ENCODE measurements around the gene C16orf87.

Gene C16orf87

DNA sequence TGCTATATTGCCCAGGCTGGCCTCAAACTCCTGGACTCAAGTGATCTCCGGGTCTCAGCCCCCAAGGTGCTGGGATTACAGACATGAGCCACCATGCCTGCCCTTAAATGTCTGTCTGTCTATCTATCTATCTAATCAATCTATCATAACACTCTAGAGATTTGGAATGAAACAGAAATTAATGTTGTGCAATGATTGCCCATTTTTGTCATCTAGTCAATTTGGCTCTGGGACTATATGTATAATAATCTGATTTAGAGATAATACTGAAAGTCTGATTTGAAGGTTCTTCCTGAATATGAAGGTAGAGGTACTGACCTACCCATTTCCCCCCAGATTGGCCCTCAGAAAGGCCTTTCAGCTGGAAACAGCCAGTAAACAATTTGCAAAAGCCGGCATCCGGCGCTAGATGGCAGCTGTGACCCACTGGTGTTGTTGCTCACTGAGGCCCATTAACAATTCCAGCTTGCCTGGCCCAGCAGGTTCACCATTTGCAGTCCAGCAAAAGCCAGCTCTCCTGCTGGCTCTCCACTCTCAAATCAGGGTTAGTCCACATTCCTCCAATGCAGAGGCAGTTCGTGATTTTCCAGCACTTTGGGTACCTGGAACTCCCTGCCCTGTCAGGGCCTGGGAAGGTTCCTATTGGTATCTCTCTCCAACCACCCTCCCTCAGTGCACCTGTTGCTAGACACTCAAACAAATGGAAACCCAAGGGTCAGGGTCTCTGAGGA lies 22.9 kb upstream of the C16orf87 start:
- ChIA-PET CTCF (interaction anchor here (0.5 to 2.3 kb wide), 21 partner anchors 8 to 251 kb away, joined by 3 to 31 read pairs (median 5); partner anchors contain the start of gene GPT2), POLR2A (ENCODE audit: low non-redundant PET) (interaction anchor here (0.6 kb wide), 1 partner anchor 293 kb away, joined by 3 read pairs; no protein-coding TSS in a partner anchor)
- no peak overlapping the region for H3K27ac ChIP-seq
- peak; percentile 79 for DNase-seq (ENCODE audit: low spot score)
- TF ChIP-seq CTCF (conservative IDR thresholded peaks at IDR 0.05; ENCODE audit: low read depth) = peak; percentile 87

- no peak for TF ChIP-seq CTCF (conservative IDR thresholded peaks at IDR 0.05; ENCODE audit: low read depth)
- no peak overlapping the region for H3K27ac ChIP-seq
- DNase-seq (ENCODE audit: low spot score) = no peak
- CTCF ChIA-PET = interaction anchor here (0.6 to 2.3 kb wide), 4 partner anchors 26 to 1176 kb away, joined by 3 to 12 read pairs (median 3); no protein-coding TSS in a partner anchor
- POLR2A ChIA-PET (ENCODE audit: low non-redundant PET) = no interaction called here
These were observed 21.1 kb upstream of the C16orf87 start for GRCh38 chr16:46852130-46852529.

GRCh38 chr16:46850619-46851555 lies 19.9 kb upstream of the C16orf87 start:
- ChIA-PET POLR2A (ENCODE audit: low non-redundant PET) (no interaction called here), CTCF (no interaction called here)
- TF ChIP-seq CTCF (conservative IDR thresholded peaks at IDR 0.05; ENCODE audit: low read depth) = no peak
- H3K27ac ChIP-seq = no peak overlapping the region
- no peak for DNase-seq (ENCODE audit: low spot score)

DNA sequence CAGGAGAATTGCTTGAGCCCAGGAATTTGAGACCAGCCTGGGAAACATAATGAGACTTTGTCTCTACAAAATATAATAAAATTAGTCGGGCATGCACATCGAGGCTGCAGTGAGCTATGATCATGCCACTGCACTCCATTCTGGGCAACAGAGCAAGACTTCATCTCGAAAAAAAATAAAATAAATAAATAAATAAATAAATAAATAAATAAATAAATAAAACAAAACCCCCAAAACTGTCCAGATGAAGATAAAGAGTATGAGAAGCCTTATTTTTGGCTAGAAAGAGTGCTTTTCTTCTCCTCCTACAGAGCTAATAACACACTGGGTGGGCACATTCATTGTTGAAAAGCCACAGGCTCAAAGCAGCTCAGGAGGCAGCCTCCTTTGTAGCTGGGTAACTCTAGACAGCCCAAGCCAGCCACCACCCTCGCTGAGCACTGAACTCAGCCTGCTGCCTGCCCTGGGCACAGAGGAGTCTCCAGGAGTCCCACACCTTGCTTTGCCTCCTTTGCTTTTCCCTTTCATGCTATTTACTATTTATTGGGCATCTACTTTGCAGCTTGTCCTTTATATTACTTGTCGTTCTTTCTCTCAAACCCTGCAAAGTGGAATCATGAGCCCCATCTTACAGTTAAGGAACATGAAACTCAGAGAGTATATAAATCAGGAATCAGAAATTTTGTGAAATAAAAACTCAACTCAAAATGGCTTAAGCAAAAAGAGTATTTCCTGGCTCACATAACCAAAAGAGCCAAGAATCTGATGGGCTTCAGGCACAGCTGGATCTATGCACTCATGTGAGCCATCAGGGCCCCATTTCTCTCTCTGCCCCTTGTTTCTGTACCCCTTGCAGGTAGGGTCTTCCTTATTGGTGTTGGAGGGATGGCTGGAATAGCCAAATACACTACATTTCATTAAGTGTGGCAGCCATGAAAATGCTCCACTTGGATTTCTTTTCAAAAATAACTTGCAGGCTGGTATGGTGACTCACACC lies 18.1 kb upstream of the C16orf87 start:
- no peak for TF ChIP-seq CTCF (conservative IDR thresholded peaks at IDR 0.05; ENCODE audit: low read depth)
- DNase-seq (ENCODE audit: low spot score) = no peak
- H3K27ac ChIP-seq = no peak overlapping the region
- POLR2A ChIA-PET (ENCODE audit: low non-redundant PET) = no interaction called here
- CTCF ChIA-PET = no interaction called here

DNA sequence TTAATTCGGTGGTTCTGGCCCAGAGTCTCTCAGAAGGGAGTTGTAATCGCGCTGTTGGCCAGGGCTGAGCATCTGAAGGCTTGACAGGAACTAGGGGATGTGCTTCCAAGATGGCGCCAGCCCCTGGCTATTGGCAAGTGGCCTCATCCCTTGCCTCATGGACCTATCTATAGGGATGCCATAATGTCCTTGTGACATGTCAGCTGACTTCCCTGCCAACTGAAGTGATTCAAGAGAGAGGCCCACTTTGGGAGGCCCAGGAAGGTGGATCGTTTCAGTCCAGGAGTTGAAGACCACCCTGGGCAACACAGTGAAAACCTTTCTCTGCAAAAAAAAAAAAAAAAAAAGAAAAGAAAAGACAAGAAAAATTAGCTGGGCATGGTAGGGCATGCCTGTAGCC lies 15.0 kb upstream of the C16orf87 start:
- DNase-seq (ENCODE audit: low spot score) = no peak
- CTCF ChIA-PET = interaction anchor here (0.6 to 1.4 kb wide), 3 partner anchors 8 to 1790 kb away, joined by 3 to 9 read pairs (median 4); no protein-coding TSS in a partner anchor
- no peak overlapping the region for H3K27ac ChIP-seq
- POLR2A ChIA-PET (ENCODE audit: low non-redundant PET) = no interaction called here
- no peak for TF ChIP-seq CTCF (conservative IDR thresholded peaks at IDR 0.05; ENCODE audit: low read depth)

Measured in RWPE1 (cell line).